Measurements from ENCODE around the gene SNX18.

- TF ChIP-seq CTCF (IDR thresholded peaks at IDR 0.05) (no peak), POLR2A (IDR thresholded peaks at IDR 0.05) (no peak)
Measured at GRCh38 chr5:54539001-54539400, 21.4 kb downstream of the SNX18 start.
